AG10803 (cell line): ENCODE results near the gene IL25.
"Not testable (repeated sequence)": the region's sequence is repeated elsewhere in the genome, so short reads cannot be mapped to it uniquely, and the experiment has no call there.

Source experiments
- DNase-seq: peaks from one replicate; pipeline ENCODE4 v3.0.0; 2010; ENCODE audit warnings: low read depth
- H3K4me3 ChIP-seq: 2 replicates; pipeline ENCODE4 v1.5.1; 2011; ENCODE audit warnings: mild to moderate bottlenecking, low read length, control low read depth
- TF ChIP-seq, protein P1 (sequence below): conservative IDR thresholded peaks from 2 replicates; pipeline ENCODE4 v1.5.1; 2011; ENCODE audit warnings: mild to moderate bottlenecking, low read length, control low read depth, inconsistent platforms

Gene IL25

GRCh38 chr14:23396126-23396525, 23.5 kb downstream of the IL25 start:
- no peak overlapping the region for H3K4me3 ChIP-seq
- TF ChIP-seq, protein P1, sequence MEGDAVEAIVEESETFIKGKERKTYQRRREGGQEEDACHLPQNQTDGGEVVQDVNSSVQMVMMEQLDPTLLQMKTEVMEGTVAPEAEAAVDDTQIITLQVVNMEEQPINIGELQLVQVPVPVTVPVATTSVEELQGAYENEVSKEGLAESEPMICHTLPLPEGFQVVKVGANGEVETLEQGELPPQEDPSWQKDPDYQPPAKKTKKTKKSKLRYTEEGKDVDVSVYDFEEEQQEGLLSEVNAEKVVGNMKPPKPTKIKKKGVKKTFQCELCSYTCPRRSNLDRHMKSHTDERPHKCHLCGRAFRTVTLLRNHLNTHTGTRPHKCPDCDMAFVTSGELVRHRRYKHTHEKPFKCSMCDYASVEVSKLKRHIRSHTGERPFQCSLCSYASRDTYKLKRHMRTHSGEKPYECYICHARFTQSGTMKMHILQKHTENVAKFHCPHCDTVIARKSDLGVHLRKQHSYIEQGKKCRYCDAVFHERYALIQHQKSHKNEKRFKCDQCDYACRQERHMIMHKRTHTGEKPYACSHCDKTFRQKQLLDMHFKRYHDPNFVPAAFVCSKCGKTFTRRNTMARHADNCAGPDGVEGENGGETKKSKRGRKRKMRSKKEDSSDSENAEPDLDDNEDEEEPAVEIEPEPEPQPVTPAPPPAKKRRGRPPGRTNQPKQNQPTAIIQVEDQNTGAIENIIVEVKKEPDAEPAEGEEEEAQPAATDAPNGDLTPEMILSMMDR, result no peak
- no peak for DNase-seq

DNA sequence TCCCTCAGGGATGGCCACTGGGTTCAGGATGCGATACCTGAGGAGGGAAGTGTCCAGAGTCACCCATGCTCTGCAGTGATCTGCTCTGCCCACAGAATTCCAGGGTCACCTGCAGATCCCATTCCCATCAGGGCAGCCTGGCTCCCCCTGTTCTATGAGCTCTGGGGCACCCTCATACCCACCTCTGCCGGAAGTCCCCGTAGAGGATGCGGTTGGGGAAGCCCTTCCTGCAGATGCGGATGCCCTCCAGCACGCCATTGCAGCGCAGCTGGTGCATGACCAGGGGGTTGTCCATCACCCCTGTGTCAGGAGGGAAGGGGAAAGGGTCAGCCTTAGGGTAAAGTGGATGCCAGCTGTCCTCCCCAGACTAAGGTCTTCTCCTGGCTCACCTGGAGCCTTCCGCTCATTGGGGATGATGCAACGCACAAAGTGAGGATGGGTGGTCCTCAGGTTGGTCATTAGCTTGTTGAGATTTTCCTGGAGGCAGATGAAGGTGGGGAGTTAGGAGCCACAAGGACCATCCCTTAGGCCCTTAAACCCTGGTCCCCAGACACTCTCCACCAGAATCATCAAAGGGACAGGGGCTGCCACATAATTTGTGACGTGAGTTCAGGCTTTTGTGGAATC, 24.3 kb downstream of the IL25 start:
- no peak for DNase-seq
- no peak overlapping the region for H3K4me3 ChIP-seq
- TF ChIP-seq, protein P1, result no peak

DNA sequence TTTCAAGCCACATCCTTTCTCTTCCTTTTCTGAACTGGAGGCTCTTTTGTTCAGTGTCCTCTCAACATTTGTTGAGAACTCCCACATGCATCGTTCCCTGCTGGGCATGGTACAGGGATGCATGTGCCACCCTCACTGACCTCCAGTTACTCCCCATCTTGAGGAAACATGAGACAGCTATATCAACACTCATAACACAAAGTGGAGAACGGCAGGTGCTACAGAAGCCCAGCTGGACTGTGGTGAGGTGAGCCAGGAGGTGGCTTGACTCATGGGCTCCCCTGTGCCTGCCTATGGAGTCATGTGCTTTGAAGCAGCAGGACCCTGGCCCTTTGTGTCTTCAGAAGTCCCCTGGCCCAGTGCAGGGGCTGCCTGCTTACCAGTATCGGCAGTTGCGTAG, 25.7 kb downstream of the IL25 start:
- TF ChIP-seq, protein P1, result no peak
- H3K4me3 ChIP-seq, result no peak overlapping the region
- DNase-seq, result no peak

DNA sequence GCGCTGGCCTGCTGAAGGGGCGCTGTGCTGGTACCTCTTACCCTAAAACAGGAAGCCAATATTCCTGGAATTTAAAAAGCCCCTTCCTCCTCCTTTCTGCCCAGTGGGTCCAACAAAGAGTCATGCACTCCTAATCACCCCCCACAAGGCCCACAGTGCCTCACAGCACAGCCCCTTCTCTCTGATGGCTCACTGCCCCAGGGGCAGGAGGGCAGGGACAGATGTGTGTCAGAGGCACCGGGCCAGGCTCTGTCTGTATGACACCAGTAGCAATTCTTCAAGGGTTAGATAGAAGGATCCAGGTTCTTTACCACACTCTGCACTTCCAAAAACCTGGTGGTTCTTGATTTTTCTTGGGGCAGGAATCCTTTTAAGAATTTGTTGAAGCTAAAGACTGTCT, 26.5 kb downstream of the IL25 start:
- TF ChIP-seq, protein P1, result no peak
- no peak overlapping the region for H3K4me3 ChIP-seq
- DNase-seq, result no peak

GRCh38 chr14:23399591-23399990, 27.0 kb downstream of the IL25 start:
- no peak for DNase-seq
- no peak overlapping the region for H3K4me3 ChIP-seq
- TF ChIP-seq, protein P1, result no peak

GRCh38 chr14:23400496-23401149, 28.0 kb downstream of the IL25 start:
- DNase-seq, H3K4me3 ChIP-seq: not testable (repeated sequence)

DNA sequence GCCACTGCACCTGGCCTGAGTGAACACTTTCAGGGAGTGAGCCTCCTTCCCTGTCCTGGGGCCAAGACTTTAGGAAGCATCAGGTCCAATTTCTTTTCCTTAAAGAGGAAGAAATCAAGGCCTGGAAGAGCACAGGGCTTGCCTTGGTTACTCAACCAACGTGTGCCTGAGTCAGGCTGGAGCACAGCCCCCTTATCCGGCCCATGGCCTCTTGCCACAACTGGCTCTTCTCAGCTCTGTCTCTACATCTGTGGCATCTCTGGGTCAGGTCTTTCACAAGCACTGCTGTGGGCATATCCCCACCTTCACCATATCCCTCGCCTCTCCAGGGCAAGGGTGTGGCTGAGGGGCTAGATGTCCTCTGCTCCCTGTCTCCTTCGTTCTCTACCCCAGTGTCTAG, 28.7 kb downstream of the IL25 start:
- H3K4me3 ChIP-seq, result no peak overlapping the region
- DNase-seq, result no peak
- TF ChIP-seq, protein P1, result no peak
